ENCODE results near the gene TBC1D14. TPM values are rescaled to one million over a fixed set of nuclear protein-coding genes. Genes with fewer than 3 reads are reported as not detected.
A peak's percentile ranks its signal among the peaks of the same experiment; 100 is the strongest.

The TBC1D14 gene
- total and polyA plus RNA-seq, 9 of the 15 experiments (the other 6 are each of a cell fraction or from before 2014, with no cell fraction given) = 2.1 to 59.6 (median 44.8) TPM

DNA sequence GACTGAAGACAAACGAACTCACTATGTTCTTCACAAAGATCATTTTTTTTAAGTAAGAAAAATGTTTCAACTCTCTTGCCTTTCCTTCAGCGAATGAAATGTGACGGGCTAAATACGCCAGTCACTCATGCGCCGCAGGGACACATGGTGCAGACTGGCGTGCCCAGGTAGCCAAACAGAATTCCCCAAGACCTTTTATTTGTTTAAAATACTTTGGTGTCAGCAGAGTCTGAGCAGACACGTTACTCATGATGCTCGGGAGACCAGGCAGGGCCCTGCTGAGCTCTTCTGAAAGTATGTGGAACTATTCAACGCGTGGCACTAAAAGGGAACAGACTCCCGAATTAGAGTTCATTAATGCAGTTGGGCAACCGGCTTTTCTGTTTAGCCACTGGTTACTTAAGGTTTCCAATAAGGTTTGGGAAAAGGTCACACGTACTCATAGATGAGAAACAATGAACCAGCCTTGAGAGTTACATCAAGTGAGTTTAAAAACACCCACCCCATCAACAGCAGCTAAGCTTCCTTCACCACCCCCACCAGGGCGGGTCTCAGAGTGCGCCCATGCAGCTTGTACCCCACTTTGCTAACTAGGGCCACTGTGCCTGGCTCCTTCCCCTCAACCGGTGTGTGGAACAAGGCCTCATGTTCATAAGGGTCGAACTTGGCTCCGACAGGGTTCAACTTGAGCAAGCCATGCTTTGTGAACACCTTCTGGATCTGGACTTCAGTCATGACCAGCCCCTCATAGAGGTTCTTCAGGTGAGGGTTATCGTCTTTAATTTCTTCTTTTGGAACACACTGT, 150.9 kb downstream of the TBC1D14 start:
- H3K4me3 ChIP-seq = no peak overlapping the region
- WGBS (ENCODE audit: insufficient coverage, low coverage, missing lambda C conversion rate) = 95% methylated on average over 20 of the region's 20 CpGs
- no peak for ATAC-seq
- no peak overlapping the region for H3K4me2 ChIP-seq (ENCODE audit: insufficient read depth, low read length)
- H3K9ac ChIP-seq (ENCODE audit: insufficient read depth in 1 of 2, low read depth in 2 of 2, low read length in 2 of 2) = no peak overlapping the region
- H2AFZ ChIP-seq (ENCODE audit: low read depth, low read length) = no peak overlapping the region
- peaks cover 2 to 7% of the 10 kb centered on the region in 2 experiments; a peak in 1 of 5 replicates for H3K4me1 ChIP-seq (replicated peaks in 1 of 2; ENCODE audit: control insufficient read depth in 2 of 2, insufficient read depth in 2 of 2, low read length in 2 of 2)
- no peaks in the 10 kb centered on the region for H3K27me3 ChIP-seq (ENCODE audit: control insufficient read depth in 2 of 2, insufficient read depth in 2 of 2, low read length in 2 of 2)
- in situ Hi-C loops (cut with MboI) = no loop called here
- FAIRE-seq = peak; percentile 69
- H3K9me3 ChIP-seq (replicated peaks; ENCODE audit: control insufficient read depth, insufficient read depth, low read depth, low read length) = no peaks in the 10 kb centered on the region
- CTCF ChIA-PET (ENCODE audit: low intra/inter-chr PET ratio) = no interaction called here
- no peaks in the 10 kb centered on the region for H3K9me1 ChIP-seq (ENCODE audit: control insufficient read depth, insufficient read depth, low read length)
- H3K36me3 ChIP-seq (ENCODE audit: control insufficient read depth, insufficient read depth, low read length) = peaks cover 85% of the 10 kb centered on the region
- POLR2A ChIA-PET = interaction anchor here (0.8 to 1.5 kb wide), 4 partner anchors 10 to 21 kb away, joined by 3 to 4 read pairs (median 3); no protein-coding TSS in a partner anchor
- BruUV-seq (replicated peaks) = TSS peak; percentile 0
- no peak for DNase-seq (ENCODE audit: extremely low read depth in 1 of 4, low spot score in 3 of 4)
- intact Hi-C loops (cut with micrococcal nuclease) = no loop called here
- 0 out of 2 replicates have a peak, but pooled peaks cover 8% of the 10 kb centered on the region for H4K20me1 ChIP-seq (replicated peaks; ENCODE audit: control insufficient read depth, insufficient read depth, low read length)
- H3K27ac ChIP-seq (ENCODE audit: extremely low read depth, low read depth, low read length) = no peak overlapping the region
- H3K79me2 ChIP-seq (ENCODE audit: control insufficient read depth, insufficient read depth, low read length) = peaks cover 23% of the 10 kb centered on the region
- no peak for TF ChIP-seq CC2D1A (IDR thresholded peaks at IDR 0.05)
- TF ChIP-seq, protein P1, sequence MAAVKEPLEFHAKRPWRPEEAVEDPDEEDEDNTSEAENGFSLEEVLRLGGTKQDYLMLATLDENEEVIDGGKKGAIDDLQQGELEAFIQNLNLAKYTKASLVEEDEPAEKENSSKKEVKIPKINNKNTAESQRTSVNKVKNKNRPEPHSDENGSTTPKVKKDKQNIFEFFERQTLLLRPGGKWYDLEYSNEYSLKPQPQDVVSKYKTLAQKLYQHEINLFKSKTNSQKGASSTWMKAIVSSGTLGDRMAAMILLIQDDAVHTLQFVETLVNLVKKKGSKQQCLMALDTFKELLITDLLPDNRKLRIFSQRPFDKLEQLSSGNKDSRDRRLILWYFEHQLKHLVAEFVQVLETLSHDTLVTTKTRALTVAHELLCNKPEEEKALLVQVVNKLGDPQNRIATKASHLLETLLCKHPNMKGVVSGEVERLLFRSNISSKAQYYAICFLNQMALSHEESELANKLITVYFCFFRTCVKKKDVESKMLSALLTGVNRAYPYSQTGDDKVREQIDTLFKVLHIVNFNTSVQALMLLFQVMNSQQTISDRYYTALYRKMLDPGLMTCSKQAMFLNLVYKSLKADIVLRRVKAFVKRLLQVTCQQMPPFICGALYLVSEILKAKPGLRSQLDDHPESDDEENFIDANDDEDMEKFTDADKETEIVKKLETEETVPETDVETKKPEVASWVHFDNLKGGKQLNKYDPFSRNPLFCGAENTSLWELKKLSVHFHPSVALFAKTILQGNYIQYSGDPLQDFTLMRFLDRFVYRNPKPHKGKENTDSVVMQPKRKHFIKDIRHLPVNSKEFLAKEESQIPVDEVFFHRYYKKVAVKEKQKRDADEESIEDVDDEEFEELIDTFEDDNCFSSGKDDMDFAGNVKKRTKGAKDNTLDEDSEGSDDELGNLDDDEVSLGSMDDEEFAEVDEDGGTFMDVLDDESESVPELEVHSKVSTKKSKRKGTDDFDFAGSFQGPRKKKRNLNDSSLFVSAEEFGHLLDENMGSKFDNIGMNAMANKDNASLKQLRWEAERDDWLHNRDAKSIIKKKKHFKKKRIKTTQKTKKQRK (IDR thresholded peaks at IDR 0.05; ENCODE audit: borderline replicate concordance, low read depth, low read length) = no peak
- TF ChIP-seq TCFL5 (CRISPR knock-in tag; conservative IDR thresholded peaks at IDR 0.05) = no peak
- TF ChIP-seq HSF4 (CRISPR knock-in tag; IDR thresholded peaks at IDR 0.05; ENCODE audit: borderline replicate concordance) = no peak
- no peak for TF ChIP-seq PML (IDR thresholded peaks at IDR 0.05; ENCODE audit: low read length)
- TF ChIP-seq, protein P2, sequence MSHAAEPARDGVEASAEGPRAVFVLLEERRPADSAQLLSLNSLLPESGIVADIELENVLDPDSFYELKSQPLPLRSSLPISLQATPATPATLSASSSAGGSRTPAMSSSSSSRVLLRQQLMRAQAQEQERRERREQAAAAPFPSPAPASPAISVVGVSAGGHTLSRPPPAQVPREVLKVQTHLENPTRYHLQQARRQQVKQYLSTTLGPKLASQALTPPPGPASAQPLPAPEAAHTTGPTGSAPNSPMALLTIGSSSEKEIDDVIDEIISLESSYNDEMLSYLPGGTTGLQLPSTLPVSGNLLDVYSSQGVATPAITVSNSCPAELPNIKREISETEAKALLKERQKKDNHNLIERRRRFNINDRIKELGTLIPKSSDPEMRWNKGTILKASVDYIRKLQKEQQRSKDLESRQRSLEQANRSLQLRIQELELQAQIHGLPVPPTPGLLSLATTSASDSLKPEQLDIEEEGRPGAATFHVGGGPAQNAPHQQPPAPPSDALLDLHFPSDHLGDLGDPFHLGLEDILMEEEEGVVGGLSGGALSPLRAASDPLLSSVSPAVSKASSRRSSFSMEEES (CRISPR knock-in tag; IDR thresholded peaks at IDR 0.05) = no peak
- TF ChIP-seq ZFP1 (CRISPR knock-in tag; IDR thresholded peaks at IDR 0.05) = no peak
- TF ChIP-seq EWSR1 (IDR thresholded peaks at IDR 0.05; ENCODE audit: borderline replicate concordance, low read depth, partially characterized antibody) = no peak
- no peak for TF ChIP-seq ZNF57 (CRISPR knock-in tag; IDR thresholded peaks at IDR 0.05)
- TF ChIP-seq ESRRB (CRISPR knock-in tag; IDR thresholded peaks at IDR 0.05; ENCODE audit: borderline replicate concordance) = no peak
- no peak for TF ChIP-seq POLR2AphosphoS2 (IDR thresholded peaks at IDR 0.05; ENCODE audit: low read length)
- no peak for TF ChIP-seq HMGN3 (IDR thresholded peaks at IDR 0.05; ENCODE audit: borderline replicate concordance, extremely low read depth, insufficient read length, low read depth, low read length)
- TF ChIP-seq, protein P3, sequence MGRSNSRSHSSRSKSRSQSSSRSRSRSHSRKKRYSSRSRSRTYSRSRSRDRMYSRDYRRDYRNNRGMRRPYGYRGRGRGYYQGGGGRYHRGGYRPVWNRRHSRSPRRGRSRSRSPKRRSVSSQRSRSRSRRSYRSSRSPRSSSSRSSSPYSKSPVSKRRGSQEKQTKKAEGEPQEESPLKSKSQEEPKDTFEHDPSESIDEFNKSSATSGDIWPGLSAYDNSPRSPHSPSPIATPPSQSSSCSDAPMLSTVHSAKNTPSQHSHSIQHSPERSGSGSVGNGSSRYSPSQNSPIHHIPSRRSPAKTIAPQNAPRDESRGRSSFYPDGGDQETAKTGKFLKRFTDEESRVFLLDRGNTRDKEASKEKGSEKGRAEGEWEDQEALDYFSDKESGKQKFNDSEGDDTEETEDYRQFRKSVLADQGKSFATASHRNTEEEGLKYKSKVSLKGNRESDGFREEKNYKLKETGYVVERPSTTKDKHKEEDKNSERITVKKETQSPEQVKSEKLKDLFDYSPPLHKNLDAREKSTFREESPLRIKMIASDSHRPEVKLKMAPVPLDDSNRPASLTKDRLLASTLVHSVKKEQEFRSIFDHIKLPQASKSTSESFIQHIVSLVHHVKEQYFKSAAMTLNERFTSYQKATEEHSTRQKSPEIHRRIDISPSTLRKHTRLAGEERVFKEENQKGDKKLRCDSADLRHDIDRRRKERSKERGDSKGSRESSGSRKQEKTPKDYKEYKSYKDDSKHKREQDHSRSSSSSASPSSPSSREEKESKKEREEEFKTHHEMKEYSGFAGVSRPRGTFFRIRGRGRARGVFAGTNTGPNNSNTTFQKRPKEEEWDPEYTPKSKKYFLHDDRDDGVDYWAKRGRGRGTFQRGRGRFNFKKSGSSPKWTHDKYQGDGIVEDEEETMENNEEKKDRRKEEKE (IDR thresholded peaks at IDR 0.05; ENCODE audit: borderline replicate concordance in 1 of 2, control insufficient read depth in 1 of 2, low read depth in 2 of 2, low read length in 1 of 2) = no peak

Data from K562 (cell line).